Hematopoietic multipotent progenitor cell treated with erythropoietin and hydrocortisone succinate and interleukin-3 and kit ligand, for 15 days (in vitro differentiated cells): ENCODE data around the gene GRM2.
A peak's percentile ranks its signal among the peaks of the same experiment; 100 is the strongest.

ENCODE experiments used
- DNase-seq: peaks from one replicate; pipeline ENCODE4 v3.0.0-alpha.2; 2015; ENCODE audit warnings: low spot score

The GRM2 gene

GRCh38 chr3:51706788-51707731 lies at the start of gene GRM2:
TSS of gene GRM2 (plus strand) at chr3:51707068. CDS start at chr3:51708984, 1,916 bp downstream.
- no peak for DNase-seq

DNA sequence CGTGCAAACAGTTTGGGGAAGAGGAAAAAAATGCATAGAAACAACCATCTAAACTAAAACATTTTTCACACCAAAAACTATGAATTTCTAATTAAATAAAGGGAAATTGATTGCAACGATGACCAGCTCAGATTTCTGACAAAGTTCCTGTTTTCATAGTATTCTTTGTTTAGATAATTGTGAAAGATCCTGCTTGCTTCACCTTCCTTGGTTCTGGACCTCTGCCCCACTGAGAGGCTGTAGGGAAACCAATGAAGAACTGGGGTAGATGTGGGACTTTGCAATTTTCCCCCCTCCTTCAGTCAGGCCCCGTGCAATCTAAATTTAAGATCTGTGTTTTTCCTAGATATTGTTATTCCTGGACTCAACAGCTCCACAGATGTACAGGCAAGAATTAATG lies 49.6 kb upstream of the GRM2 start:
- DNase-seq: no peak

GRCh38 chr3:51659942-51660341 lies 46.9 kb upstream of the GRM2 start:
- no peak for DNase-seq

- DNase-seq: no peak
Measured at GRCh38 chr3:51662456-51662855, 44.4 kb upstream of the GRM2 start.

DNA sequence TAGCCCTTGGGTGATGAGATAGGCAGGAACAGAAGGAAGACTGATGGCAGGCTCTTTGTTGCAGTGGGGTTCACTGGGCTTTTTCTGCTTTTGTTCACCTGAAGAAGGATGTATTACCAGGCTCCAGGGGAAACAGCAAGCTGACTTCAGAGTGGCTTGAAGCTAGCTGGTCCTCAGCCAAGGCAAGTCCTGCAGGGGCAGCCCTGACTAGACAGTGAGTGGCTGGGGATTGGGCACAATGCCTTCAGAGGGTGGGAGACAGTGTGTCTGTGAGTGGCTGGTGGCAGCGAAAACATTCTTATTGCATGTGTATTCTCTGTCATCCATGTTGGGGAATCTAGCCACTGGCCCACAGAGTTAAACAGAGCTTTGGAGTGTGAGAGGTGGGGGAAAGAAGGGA lies 38.1 kb upstream of the GRM2 start:
- no peak for DNase-seq

- peak; percentile 85 for DNase-seq
Measured at GRCh38 chr3:51669241-51670052, 37.4 kb upstream of the GRM2 start.

DNA sequence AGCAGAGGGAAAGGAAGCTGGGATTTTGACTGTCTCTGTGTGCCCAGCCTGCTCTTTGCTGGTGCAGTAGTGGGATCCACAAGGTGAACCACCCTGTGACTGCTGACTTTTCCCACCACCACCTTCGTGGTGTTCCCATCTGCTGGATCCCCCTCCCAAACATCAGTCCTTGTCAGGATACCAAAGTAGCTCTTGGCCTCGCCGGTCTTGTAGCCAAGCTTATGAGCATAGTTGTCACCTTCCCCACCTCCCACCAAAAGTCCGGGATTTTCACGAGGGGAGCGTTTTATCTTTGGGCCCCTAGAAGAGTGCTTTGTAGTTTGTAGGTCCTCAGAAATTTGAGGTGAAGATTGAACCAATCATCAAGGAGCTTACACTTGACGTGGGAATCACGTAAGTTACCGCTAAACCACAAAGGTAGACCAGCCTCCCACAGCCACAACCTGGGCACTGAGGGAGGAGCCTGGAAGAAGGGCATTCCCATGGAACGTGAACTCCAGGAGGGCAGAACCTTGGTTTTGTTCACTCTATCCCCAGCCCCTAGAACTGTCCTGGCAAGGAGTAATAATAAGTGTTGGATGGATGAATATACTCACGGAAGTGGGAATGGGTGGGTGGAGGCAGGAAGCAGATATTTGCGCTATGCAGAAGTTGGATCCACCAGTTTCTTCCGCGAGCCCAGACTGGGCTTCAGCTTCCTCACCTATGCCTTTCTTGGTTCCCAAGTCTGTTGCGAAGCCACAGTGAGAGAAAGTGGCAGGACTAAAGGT lies 36.6 kb upstream of the GRM2 start:
- no peak for DNase-seq

GRCh38 chr3:51670823-51671733 lies 35.8 kb upstream of the GRM2 start, which contains the start of gene TEX264:
TSS of gene TEX264 (plus strand) at chr3:51671252. CDS start at chr3:51674305, 3,053 bp downstream.
- DNase-seq: peak; percentile 97

GRCh38 chr3:51671734-51672475 lies 35.0 kb upstream of the GRM2 start:
- peak; percentile 52 for DNase-seq

DNA sequence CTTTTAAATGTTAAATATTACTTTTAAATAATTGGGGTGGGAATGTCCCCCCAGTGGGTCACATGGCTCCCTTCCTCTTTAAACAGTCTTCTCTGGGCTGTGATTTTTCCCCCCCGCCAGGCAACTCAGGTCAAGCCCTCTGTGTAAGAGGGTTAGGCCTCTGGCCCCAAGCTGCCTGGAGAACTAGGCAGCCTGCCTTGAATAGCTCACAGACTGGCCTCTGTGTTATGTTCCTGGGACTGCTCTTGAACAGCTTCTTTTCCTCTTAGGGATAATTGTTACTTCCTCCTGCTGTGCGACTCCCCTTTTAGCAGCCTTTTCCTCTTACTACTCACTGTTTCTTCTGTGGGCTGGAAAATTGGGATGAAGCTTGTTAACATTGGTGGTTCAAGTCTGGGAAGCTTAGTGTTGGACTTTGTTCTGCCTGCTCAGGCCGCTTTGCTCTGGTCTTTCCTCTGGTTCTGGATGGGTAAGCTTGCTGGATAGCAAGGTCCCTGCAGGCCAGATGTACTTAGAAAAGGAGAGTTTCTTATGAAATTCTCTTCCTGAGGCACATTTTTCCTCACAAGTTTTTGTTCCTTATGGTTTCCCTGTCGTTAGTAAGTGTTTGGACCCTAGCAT lies 33.6 kb upstream of the GRM2 start:
- no peak for DNase-seq

- no peak for DNase-seq
Measured at GRCh38 chr3:51673802-51674654, 32.8 kb upstream of the GRM2 start.

GRCh38 chr3:51675201-51675611 lies 31.7 kb upstream of the GRM2 start:
- DNase-seq: no peak

- DNase-seq: no peak
Measured at GRCh38 chr3:51676102-51676640, 30.7 kb upstream of the GRM2 start.

- DNase-seq: no peak
Measured at GRCh38 chr3:51677358-51677757, 29.5 kb upstream of the GRM2 start.

DNA sequence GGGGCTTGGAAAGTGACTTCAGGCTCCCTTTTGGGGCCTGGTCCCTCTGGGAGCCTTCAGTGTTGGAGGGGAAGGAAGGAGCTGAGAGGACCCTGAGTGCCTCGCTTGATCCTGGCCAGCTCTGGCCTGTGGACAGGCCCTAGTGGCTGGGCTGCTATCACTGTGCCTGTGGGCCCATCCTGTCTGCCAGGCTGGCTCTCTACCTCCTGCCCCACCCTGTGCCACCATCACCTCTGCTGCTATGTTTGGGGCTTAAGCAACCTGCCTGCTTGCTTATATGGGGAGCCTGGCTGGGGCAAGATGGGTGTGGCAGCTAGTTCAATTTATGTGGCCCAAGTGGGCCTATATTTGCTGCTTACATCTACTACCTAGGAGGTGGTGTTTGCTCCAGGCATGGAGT lies 28.7 kb upstream of the GRM2 start:
- DNase-seq: no peak

DNA sequence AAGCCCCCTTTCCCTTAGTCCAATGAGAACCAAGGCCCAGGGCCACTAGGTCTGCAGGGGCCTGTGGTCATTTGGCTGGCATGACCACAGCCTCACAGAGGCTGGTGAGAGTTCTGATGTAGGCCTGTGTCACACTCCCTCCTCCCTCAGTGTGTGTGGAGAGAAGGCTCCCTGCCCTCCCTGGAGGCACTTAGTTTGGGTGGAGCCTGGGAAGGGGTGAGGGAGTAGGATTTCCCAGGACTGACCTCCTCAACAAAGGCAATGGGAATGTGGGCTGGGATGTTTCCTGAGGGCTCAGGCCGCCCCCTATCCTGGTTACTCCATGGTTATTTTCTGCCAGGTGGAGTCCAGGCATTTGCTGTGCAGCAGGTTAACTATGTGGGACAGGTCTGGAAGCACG lies 28.2 kb upstream of the GRM2 start:
- DNase-seq: no peak

DNA sequence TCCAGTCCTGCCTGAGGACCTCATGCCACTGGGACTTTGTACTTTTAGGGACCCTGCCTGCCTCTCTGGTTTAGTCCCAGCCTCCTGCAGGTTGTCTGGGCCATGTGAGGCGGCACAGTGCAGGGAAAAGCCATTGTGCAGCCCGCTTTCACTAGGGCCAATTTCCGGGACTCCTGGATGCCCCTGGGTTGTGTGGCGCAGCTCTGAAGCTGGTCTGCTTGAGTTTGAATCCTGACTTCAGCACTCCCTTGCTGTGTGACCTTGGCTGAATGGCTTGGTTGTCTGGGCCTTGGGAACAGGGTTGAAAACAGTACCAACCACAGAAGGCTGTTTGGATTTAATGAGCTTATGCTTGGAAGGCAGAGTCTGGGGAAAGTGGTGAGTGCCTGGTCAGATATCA lies 27.6 kb upstream of the GRM2 start:
- no peak for DNase-seq

- no peak for DNase-seq
Measured at GRCh38 chr3:51679777-51680176, 27.1 kb upstream of the GRM2 start.

- no peak for DNase-seq
Measured at GRCh38 chr3:51680196-51680595, 26.7 kb upstream of the GRM2 start.
